ENCODE data around the gene SLC10A1. TPM values are rescaled to one million over a fixed set of nuclear protein-coding genes. Genes with fewer than 3 reads are reported as not detected.
"Not testable (repeated sequence)": the region's sequence is repeated elsewhere in the genome, so short reads cannot be mapped to it uniquely, and the experiment has no call there.

SLC10A1 gene
- total and polyA plus RNA-seq, 8 donors = not detected

GRCh38 chr14:69749956-69750355 lies 47.1 kb downstream of the SLC10A1 start:
- DNase-seq = peak in 1 of 2 donors; percentile 43
- H3K36me3 ChIP-seq = no peaks in the 10 kb centered on the region
- no peaks in the 10 kb centered on the region for H3K27me3 ChIP-seq
- H3K4me1 ChIP-seq = peaks cover 0 to 12% (median 0%) of the 10 kb centered on the region in 4 donors
- no peak for TF ChIP-seq POLR2A (IDR thresholded peaks at IDR 0.05)
- TF ChIP-seq POLR2AphosphoS5 (IDR thresholded peaks at IDR 0.05) = no peak
- no peak for TF ChIP-seq EP300 (IDR thresholded peaks at IDR 0.05)
- H3K4me3 ChIP-seq = no peak overlapping the region
- H3K27ac ChIP-seq = no peak overlapping the region
- intact Hi-C loops (cut with DNase I; ENCODE audit: low total_unique reads) = no loop called here
- WGBS, 5 donors = 30 to 47% (median 34%) methylated on average over 1 of the region's 1 CpG
- no peaks in the 10 kb centered on the region for H3K9me3 ChIP-seq

- H3K27ac ChIP-seq = no peak overlapping the region
- no peaks in the 10 kb centered on the region for H3K27me3 ChIP-seq
- intact Hi-C loops (cut with DNase I; ENCODE audit: low total_unique reads) = no loop called here
- H3K4me1 ChIP-seq = no peaks in the 10 kb centered on the region
- no peak for DNase-seq
- H3K9me3 ChIP-seq = peaks cover 0 to 13% (median 2%) of the 10 kb centered on the region in 4 donors
- TF ChIP-seq POLR2AphosphoS5 (IDR thresholded peaks at IDR 0.05) (peak in 1 of 3 donors; percentile 19), POLR2A (IDR thresholded peaks at IDR 0.05) (no peak), EP300 (IDR thresholded peaks at IDR 0.05) (no peak), CTCF (IDR thresholded peaks at IDR 0.05) (no peak)
- WGBS, 5 donors = 60 to 89% (median 83%) methylated on average over 1 of the region's 1 CpG
- H3K4me3 ChIP-seq = no peak overlapping the region
- H3K36me3 ChIP-seq = no peaks in the 10 kb centered on the region
Observed at GRCh38 chr14:69741055-69741454, 56.0 kb downstream of the SLC10A1 start.

- intact Hi-C loops (cut with DNase I; ENCODE audit: low total_unique reads); H3K4me3 ChIP-seq; H3K4me1 ChIP-seq; H3K9me3 ChIP-seq; H3K36me3 ChIP-seq; DNase-seq; H3K27ac ChIP-seq; H3K27me3 ChIP-seq: not testable (repeated sequence)
- WGBS, 5 donors = 80 to 86% (median 81%) methylated on average over 4 of the region's 4 CpGs
Observed at GRCh38 chr14:69736405-69736804, 60.6 kb downstream of the SLC10A1 start.

- H3K27me3 ChIP-seq; H3K36me3 ChIP-seq; DNase-seq; H3K4me3 ChIP-seq; H3K27ac ChIP-seq; intact Hi-C loops (cut with DNase I; ENCODE audit: low total_unique reads); H3K9me3 ChIP-seq: not testable (repeated sequence)
- peaks cover 0 to 14% (median 4%) of the 10 kb centered on the region in 4 donors for H3K4me1 ChIP-seq
- 86 to 96% (median 94%) methylated on average over 8 of the region's 8 CpGs for WGBS, 5 donors
Observed at GRCh38 chr14:69731919-69732598, 65.0 kb downstream of the SLC10A1 start.

GRCh38 chr14:69727860-69728259 lies 69.2 kb downstream of the SLC10A1 start:
- H3K36me3 ChIP-seq = no peaks in the 10 kb centered on the region
- DNase-seq = no peak
- no peak for TF ChIP-seq CTCF (IDR thresholded peaks at IDR 0.05)
- no peak for TF ChIP-seq EP300 (IDR thresholded peaks at IDR 0.05)
- TF ChIP-seq POLR2AphosphoS5 (IDR thresholded peaks at IDR 0.05) = no peak
- TF ChIP-seq POLR2A (IDR thresholded peaks at IDR 0.05) = no peak
- no peak overlapping the region for H3K4me3 ChIP-seq
- WGBS, 5 donors = 78 to 92% (median 82%) methylated on average over 4 of the region's 4 CpGs
- H3K9me3 ChIP-seq = no peaks in the 10 kb centered on the region
- peak overlapping the region in 1 of 5 donors; percentile 13 for H3K27ac ChIP-seq
- peaks cover 0 to 25% (median 10%) of the 10 kb centered on the region in 4 donors for H3K4me1 ChIP-seq
- intact Hi-C loops (cut with DNase I; ENCODE audit: low total_unique reads) = loop anchor here (5.0 kb wide), 2 partner anchors 126 to 146 kb away; no protein-coding TSS in a partner anchor
- no peaks in the 10 kb centered on the region for H3K27me3 ChIP-seq

Measured in stomach (tissue), 9 donors.